Lung microvascular endothelial cell (primary cell): ENCODE data around the gene SOWAHB. TPM values are rescaled to one million over a fixed set of nuclear protein-coding genes. Genes with fewer than 3 reads are reported as not detected.

Source experiments
- DNase-seq, 2 donors: peaks; one replicate each; pipeline versions ENCODE4 v3.0.0 to v3.0.0-alpha.2; 2010; ENCODE audit warnings: low read depth in 2 of 2
- total RNA-seq: library from RNA; depleted of rRNA; stranded (reverse); fragments of >200 nt; gene quantifications from 2 replicates; pipeline ENCODE4 v1.2.1, GENCODE V29; 2014

Gene SOWAHB
- total RNA-seq, 1 donor from 2014 or later: not detected

DNA sequence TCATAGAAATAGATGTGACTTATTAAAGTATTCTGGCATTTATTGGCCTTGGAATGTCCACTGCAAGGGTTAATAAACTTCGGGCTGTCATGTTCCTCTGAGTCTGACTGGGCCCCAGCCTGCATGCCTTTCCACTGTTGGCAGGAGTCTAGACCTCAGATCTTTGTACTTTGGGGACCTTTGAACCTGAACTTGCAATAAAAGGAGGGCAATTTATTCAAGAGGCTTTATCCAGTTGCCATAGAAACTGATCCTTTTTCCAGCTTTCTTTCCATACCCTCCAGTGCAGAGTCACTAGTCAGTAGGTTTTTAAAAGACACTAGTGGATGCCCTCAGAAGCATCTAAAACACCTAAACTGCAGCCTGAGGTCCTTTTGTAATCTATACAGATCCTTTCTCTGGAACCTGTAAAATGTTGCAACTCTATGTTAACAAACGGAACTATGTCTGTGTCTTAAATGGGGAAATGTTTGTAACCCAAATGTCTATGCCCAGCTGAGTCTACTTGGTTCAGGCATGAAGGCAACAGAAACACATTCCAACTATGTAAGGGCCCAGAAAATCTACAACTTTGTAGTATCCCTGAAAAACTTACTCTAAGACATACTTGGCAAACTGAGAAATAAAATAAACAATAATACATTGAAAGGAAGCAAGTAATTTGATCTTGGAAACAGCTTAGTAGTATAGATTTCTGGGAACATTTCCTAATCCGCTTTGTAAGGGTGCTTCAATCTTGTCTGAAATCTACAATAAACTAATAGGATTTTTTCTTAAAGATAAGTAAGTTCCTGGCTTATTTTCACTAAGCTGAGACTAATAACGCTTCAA is 41.5 kb downstream of the SOWAHB start:
- DNase-seq: peak in 1 of 2 donors; percentile 7

DNA sequence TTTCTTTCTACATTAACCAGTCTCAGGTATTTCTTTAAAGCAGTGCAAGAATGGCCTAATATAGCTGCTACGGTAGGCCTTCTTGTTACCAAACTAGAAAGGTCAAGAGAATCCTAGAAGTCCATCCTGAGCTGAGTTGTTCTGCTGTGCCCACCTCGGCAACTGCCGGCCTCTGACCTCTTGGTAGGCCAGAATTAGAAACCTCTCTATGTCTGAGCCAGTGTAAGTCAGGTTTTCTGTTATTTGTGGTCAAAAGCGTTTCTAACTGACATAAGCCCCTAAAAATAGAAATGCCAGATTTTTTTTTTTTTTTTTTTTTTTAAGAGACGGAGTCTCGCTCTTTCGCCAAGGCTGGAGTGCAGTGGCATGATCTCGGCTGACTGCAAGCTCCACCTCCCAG is 43.1 kb downstream of the SOWAHB start:
- DNase-seq: no peak

DNA sequence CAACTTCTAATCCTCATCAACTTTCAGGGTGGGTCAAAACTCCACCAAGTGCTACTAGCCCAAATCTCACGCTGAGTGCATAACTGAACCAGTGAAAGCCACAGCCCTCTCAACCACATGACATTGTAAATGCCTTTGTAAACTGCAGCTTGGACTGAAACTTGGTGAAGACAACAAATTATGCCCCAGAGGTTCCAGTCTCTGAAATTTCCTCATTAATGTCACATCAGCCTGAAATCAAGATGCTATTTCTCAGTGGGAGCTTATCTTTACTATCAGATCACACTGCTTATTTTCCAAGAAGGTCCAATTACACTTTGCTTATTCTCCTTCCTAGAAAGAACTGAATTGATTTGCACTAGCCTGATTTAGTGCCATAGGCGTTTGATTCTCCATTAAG is 46.6 kb downstream of the SOWAHB start:
- no peak for DNase-seq

DNA sequence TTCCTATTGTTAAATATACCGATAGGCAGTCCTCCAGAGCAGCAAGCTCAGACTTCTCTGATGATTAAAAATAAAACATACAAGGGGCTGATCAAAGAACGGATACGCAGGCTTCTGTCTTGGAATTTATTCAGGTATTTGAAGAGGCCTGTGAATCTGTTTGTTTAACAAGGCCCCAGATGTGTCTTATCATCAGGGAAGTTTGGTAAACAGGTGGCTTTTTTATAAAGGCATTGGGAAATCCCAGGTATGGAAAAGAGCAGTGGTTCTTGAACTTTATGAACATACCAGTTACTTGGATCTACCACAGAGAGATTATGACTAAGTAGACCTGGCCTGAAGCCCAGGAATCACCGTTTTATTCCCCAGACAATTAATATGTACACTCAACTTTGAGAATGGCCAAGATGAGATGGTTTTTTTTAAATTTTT is 47.9 kb downstream of the SOWAHB start:
- DNase-seq: peak; percentile 11 to 69

Other genes with a start within 250 kb of the SOWAHB start
- gene SEPTIN11, start 51.6 kb upstream of the SOWAHB start, total RNA-seq: 107 and 161 TPM in 2 replicates
- gene CCNI, start 177.8 kb upstream of the SOWAHB start, total RNA-seq: 62.1 and 80.6 TPM in 2 replicates